Mesothelial cell of epicardium (in vitro differentiated cells): ENCODE measurements around the gene ZNF516. TPM values are rescaled to one million over a fixed set of nuclear protein-coding genes. Genes with fewer than 3 reads are reported as not detected.

ENCODE experiments used
- DNase-seq, 2 experiments: peaks; one replicate each; pipeline ENCODE4 v3.0.0; 2021; ENCODE audit warnings: low spot score in 2 of 2; ENCODE audit not compliant: unreplicated experiment in 2 of 2
- H3K27ac Mint-ChIP-seq: 2 replicates; pipeline ENCODE4 v1.8.0; 2021; ENCODE audit warnings: mixed read lengths
- H3K27me3 Mint-ChIP-seq: 2 replicates; pipeline ENCODE4 v1.8.0; 2021; ENCODE audit warnings: low read depth, mixed read lengths
- H3K36me3 Mint-ChIP-seq: 2 replicates; pipeline ENCODE4 v1.8.0; 2021; ENCODE audit warnings: mixed read lengths
- H3K4me1 Mint-ChIP-seq: 2 replicates; pipeline ENCODE4 v1.8.0; 2021; ENCODE audit warnings: mixed read lengths
- H3K4me3 Mint-ChIP-seq: 2 replicates; pipeline ENCODE4 v1.8.0; 2021; ENCODE audit warnings: mild to moderate bottlenecking, moderate library complexity, mixed read lengths
- H3K9me3 Mint-ChIP-seq: 2 replicates; pipeline ENCODE4 v1.8.0; 2021; ENCODE audit warnings: mixed read lengths
- CTCF ChIP-seq: fragments of 200-600 bp; sonication (generic); IDR thresholded peaks from one replicate; pipeline ENCODE4 v1.5.0; 2021; ENCODE audit warnings: antibody characterized with exemption; ENCODE audit not compliant: unreplicated experiment
- total RNA-seq: library from RNA; stranded (reverse); gene quantifications from 3 replicates; pipeline ENCODE4 v1.2.1, GENCODE V29; 2021

The ZNF516 gene
- total RNA-seq, 1 donor from 2014 or later: 92.1 TPM

GRCh38 chr18:76401498-76401897 lies 93.5 kb downstream of the ZNF516 start:
- no peak overlapping the region for H3K4me3 Mint-ChIP-seq
- peaks cover 7% of the 10 kb centered on the region for H3K4me1 Mint-ChIP-seq
- peaks cover 5% of the 10 kb centered on the region for H3K36me3 Mint-ChIP-seq
- no peak overlapping the region for H3K27ac Mint-ChIP-seq
- no peak for DNase-seq
- no peaks in the 10 kb centered on the region for H3K9me3 Mint-ChIP-seq
- H3K27me3 Mint-ChIP-seq: no peaks in the 10 kb centered on the region
- TF ChIP-seq CTCF: no peak

GRCh38 chr18:76399613-76400391 lies 95.2 kb downstream of the ZNF516 start:
- Mint-ChIP-seq H3K36me3 (peaks cover 8% of the 10 kb centered on the region), H3K4me3 (no peak overlapping the region), H3K9me3 (no peaks in the 10 kb centered on the region), H3K27me3 (no peaks in the 10 kb centered on the region), H3K27ac (no peak overlapping the region), H3K4me1 (peaks cover 12% of the 10 kb centered on the region)
- no peak for TF ChIP-seq CTCF
- no peak for DNase-seq

GRCh38 chr18:76398896-76399612 lies 96.0 kb downstream of the ZNF516 start:
- H3K4me3 Mint-ChIP-seq: no peak overlapping the region
- no peaks in the 10 kb centered on the region for H3K9me3 Mint-ChIP-seq
- peaks cover 13% of the 10 kb centered on the region for H3K4me1 Mint-ChIP-seq
- peaks cover 8% of the 10 kb centered on the region for H3K36me3 Mint-ChIP-seq
- peak; percentile 63 to 89 for DNase-seq
- TF ChIP-seq CTCF: peak; percentile 84
- H3K27me3 Mint-ChIP-seq: no peaks in the 10 kb centered on the region
- H3K27ac Mint-ChIP-seq: no peak overlapping the region

- H3K4me3 Mint-ChIP-seq: no peak overlapping the region
- H3K27me3 Mint-ChIP-seq: no peaks in the 10 kb centered on the region
- no peaks in the 10 kb centered on the region for H3K9me3 Mint-ChIP-seq
- peaks cover 8% of the 10 kb centered on the region for H3K36me3 Mint-ChIP-seq
- H3K27ac Mint-ChIP-seq: no peak overlapping the region
- TF ChIP-seq CTCF: no peak
- peaks cover 13% of the 10 kb centered on the region for H3K4me1 Mint-ChIP-seq
- DNase-seq: no peak
These were observed 96.7 kb downstream of the ZNF516 start for GRCh38 chr18:76398295-76398694.

- Mint-ChIP-seq H3K4me3 (no peak overlapping the region), H3K27ac (no peak overlapping the region), H3K9me3 (no peaks in the 10 kb centered on the region), H3K4me1 (peaks cover 13% of the 10 kb centered on the region), H3K36me3 (peaks cover 4% of the 10 kb centered on the region), H3K27me3 (no peaks in the 10 kb centered on the region)
- no peak for DNase-seq
- no peak for TF ChIP-seq CTCF
These were observed 97.4 kb downstream of the ZNF516 start for GRCh38 chr18:76397631-76398030.
